Measurements from ENCODE around the gene TSHZ2. TPM values are rescaled to one million over a fixed set of nuclear protein-coding genes. Genes with fewer than 3 reads are reported as not detected.

Gene TSHZ2, protein sequence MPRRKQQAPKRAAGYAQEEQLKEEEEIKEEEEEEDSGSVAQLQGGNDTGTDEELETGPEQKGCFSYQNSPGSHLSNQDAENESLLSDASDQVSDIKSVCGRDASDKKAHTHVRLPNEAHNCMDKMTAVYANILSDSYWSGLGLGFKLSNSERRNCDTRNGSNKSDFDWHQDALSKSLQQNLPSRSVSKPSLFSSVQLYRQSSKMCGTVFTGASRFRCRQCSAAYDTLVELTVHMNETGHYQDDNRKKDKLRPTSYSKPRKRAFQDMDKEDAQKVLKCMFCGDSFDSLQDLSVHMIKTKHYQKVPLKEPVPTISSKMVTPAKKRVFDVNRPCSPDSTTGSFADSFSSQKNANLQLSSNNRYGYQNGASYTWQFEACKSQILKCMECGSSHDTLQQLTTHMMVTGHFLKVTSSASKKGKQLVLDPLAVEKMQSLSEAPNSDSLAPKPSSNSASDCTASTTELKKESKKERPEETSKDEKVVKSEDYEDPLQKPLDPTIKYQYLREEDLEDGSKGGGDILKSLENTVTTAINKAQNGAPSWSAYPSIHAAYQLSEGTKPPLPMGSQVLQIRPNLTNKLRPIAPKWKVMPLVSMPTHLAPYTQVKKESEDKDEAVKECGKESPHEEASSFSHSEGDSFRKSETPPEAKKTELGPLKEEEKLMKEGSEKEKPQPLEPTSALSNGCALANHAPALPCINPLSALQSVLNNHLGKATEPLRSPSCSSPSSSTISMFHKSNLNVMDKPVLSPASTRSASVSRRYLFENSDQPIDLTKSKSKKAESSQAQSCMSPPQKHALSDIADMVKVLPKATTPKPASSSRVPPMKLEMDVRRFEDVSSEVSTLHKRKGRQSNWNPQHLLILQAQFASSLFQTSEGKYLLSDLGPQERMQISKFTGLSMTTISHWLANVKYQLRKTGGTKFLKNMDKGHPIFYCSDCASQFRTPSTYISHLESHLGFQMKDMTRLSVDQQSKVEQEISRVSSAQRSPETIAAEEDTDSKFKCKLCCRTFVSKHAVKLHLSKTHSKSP (N-terminal part only)
- 1.5 and 1.9 TPM in 2 replicates for total RNA-seq

DNA sequence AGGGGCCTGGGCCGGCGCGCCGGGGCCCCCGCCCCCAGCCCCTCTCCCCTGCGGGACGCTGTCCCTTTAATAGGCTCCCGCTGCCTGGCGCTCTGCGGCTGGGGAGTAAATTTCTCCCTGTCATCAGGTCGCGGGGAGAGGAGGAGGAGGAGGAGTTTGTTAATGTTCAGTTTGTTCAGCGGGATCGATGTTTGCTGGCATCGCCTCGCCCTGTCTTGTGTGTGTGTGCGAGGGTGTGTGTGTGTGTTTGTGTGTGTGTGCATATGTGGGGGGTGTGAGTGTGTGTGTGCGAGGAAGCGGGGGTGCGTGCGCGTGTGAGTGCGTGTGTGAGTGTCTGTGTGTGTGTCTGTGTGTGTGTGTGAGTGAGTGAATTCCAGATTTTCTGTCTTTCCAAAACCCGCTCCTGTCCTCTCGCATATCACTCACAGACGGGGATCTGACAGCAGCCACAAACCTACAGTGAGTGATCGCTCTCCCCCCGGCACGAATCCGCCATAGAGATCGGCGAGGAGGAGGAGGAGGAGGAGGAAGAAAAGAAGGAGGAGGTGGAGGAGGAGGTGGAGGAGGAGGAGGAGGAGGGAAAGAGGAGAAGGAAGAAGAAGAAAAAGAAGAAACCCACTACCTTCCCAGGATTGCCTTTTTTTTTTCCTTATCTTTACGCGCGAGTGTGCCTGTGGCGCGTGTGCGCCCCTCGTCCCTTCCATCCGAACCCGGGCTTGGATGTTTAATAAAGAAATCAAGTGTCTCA is at the start of gene TSHZ2:
TSHZ2 (plus strand) TSS at position 169 of the 748 bp plus-strand sequence. CDS start 936 bp downstream, outside the sequence.
- peak; percentile 33 for DNase-seq

DNA sequence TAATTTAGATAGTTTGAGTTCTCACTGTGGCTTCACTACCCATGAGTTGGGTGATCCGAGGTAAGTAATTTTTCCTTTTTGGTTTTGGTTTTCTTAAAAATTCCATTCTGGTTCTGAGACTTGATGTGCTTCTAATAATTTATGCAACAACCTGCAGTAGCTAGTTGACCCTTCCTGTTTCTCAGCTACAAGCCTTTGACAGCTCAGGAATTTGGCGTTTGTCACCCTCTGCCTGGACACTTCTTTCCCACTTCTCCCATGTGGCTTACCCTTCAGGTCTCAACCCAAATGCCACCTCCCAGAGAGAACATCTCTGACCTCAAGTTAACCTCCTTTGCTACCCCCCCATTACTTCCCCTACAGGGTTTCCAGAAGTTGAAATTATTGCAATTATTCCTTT is 49.7 kb upstream of the TSHZ2 start:
- no peak for DNase-seq

DNA sequence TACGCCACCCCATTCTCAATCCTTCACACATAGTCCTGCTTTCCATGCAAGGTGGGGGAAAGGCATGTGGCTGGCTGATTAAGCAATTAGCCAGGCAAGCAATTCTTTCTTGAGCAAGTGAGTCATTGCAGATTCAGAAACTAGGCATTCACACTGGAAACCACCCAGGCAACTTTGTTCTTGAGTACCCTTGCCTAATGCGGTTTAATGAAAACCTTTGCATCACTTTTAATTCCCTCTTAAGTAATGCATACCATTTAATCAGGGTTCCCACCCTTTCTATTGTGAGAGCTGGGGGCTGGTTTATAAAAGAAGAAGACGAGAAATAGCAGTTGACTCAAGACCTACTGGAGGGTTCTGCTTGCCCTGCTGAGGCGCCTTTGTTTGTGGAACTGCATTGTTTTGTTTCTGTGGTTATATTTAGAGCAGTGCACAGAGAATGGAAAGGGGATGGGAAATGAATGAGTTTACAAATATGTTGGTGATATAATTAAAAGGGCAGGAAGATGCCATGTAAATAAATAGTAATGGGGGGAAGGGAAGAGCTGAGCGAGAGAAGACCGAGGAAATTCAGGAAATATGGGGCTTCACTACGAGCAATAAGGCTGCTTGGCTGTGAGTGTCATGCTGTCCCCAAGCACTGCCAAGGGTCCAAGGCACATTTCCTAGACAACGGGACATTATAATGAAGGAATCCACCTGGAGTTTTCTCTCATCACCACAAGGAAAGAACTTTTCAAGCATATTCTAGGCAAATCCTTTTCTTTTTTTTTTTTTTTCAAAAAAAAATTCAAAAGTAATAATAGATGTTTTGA is 48.8 kb upstream of the TSHZ2 start:
- DNase-seq, result no peak

DNA sequence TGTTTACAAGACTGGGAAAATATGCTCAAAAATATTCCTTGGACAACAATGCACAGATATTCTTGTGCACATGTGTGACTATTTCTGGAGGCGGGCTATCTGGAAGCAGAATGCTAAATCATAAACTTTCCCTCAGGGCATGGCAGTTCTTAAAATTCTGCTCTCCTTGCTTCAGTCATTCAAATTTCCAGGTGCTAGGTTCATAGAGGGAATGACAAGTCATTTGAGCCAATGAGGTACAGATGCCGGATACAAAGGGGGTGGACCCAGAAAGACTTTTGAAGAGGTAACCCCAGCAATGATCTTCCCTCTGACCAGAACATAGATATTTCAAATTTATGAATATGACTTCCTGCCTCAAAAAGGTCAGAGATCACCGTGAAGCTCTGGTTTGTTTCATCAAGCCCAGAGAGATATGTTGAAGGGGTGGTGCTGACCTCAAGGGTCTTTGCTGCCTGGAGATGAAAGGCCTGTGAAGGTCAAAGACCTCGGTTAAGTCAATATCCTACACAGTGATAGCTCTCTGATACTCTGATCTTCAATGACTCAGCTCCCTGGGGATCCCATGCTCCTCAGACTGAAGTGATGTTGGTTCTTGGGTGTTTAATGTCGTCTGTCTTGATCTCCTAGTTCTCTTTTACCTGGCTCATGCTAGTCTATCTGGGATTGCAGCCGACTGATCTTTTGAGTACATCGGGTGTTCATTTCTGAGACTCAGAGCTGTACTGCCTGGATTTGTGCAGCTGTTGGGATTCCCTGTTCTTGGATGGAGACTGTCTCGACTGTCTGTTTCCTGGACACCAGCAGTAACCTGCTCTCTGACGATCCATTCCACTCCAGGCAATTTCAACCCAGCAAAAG is 47.5 kb upstream of the TSHZ2 start:
- DNase-seq, result no peak

DNA sequence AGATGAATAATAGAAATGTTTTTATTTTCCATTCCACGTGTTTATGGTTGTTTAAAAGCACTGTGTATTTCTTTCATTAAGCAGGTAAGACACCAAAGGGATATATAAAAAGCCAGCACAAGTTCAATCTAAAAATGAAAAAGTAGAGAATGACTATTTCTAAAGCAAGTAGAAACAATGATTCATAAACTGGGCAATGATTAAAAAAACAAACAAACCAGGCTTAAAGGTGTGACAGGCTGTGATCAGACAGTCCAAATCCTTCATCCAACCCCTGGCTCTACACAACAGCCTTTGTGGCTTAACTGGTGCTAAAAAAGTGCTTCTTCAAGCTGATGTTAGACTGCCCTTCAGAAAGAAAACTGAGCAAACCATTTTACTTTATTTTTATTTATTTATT is 45.7 kb upstream of the TSHZ2 start:
- no peak for DNase-seq

DNA sequence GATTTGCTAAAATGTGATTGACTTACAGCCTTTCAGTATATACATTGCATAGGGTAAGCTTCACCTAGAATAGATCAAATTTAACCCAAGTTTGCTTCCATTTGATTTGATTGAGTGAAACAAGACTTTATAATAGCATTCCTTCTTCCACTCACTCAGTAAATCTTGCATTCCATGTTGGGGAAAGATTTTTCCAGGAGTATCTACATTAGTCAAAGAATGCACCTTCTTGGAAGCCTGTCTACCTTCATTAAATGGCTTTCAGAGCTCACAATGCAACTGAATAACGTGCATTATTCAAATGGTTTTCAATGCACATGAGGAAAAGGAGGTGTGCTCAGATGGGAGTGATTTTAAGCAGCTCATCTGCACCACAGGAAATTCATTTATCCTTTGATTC is 38.3 kb upstream of the TSHZ2 start:
- no peak for DNase-seq

DNA sequence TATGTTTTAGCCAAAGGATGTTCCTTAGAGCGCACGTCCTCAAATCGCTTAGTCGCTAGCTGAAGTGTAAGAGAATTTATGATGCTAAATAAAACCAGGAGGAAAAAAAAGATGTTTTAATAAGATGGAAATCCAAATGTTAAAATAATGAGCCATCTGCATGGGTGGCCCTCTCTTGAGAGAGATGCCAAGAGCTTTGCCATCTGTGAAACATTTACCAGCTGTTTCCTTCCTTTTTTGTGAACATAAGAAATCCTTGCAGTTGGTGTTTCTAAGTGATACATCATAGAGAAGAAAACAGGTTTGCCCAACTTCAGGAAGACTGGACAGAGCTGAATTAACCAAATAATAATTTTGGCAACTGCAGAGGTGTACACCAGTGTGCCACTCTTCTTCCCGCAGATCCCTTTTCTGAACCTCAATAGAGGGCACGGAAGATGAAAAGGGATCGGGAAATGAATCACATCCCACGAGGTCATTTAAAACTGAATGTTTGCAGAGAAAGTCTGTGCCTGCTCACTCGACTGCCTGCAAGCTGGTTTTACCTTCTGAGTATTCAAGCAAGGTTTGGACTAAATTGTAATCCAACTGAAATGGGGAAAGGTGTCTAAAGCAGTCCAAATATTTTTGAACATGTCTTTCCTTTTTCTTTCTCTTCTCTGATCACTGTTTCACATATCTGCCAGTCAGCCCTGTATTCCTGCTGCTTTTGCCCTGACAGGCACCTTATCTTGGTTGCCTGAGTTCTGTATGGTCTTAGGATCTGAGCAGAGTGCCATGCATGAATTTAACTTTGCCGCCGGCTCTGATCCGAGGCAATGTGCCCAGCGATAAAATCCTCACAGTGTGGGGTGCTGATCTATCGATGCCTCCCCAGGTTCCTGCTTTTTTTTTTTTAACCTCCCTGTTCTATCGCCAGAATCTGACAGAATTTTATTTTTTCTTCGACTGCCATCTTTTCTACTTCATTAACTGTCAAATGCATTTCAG is 35.5 kb upstream of the TSHZ2 start:
- DNase-seq, result no peak

DNA sequence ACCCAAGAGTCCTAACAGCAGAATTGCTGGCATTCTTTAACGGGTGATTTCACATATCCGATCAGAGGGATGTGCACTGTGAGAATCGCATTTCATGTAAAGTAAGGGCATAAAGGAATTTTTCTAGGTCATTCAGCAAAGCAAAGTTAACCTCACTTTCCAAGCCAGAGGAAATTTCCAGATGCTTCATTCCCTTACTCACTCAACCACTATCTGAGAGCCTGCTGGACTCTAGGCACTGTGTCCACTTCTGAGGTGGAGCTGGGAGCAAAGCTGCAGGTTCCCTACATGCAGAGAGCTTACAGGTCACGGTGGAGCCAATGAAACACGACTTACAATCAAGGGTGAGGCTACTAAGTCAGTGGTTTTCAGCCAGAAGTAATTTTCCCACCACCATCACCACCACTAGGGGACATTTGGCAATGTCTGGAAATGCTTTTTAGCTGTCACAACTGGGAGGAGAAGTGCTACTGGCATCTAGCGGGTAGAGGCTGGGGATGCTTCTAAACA is 34.5 kb upstream of the TSHZ2 start:
- DNase-seq, result no peak

DNA sequence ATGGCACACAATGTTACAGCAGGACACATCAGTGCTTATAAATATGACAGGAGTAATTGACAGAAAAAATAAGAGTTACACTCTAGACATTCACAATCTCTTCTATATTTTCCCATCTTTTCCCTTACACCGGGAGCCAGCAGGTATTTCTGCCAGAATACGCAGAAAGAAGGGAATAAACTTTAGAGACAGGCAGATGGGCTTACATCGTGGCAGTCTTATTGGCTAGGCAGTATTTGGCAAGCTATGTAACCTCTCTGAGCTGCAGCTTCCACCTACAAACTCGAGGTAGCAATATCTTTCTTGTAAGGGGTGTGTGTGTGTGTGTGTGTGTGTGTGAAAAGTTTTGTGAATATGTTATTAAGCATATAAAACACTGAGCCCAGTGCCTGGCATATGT is 33.0 kb upstream of the TSHZ2 start:
- DNase-seq, result no peak

DNA sequence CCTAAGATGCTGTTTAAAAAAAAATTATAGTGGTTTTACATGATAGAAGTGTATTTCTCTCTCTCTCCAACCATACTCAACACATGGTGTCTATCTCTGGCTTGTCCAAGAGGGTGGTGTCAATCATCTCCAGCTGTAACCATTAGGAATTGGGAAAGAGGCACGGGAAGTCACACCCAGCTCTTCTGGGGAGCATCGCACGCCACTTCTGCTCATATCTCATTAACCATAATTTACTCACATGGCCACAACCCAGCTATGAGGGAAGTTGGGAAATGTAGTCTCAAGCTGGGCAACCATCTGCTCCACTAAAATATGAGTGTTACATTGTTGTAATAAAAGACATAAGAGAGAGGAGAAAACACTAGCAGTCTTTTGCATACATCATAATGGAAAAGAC is 30.4 kb upstream of the TSHZ2 start:
- DNase-seq, result no peak

DNA sequence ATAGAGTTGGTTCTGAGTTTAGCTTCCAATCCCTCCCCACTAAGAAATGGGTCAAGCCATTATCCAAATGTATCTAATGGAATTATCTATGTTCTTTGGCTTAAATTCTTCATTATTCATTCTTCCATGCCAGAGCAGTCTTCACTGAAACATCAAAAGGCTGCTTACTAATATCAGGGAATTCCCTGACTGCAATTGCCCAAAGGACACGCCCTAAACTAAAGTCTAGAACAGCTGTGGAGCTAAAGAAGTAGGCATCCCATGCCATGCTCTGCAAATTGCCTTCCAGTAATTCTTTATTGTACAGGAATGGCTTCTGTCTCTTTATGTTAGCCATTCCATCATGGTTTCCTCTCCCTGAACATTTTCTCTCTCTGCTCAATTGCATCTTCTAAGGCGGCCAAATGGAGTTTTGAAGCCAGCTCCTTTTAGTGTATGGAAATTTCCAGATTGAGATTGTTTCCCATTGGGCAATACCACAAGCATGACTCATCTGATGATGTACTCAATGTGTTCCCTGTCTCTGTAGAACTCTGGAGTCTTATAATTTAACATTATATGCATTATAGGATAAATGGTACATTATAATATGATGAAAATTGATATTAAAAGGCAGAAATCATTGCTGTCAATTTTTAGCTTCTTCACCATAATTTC is 28.8 kb upstream of the TSHZ2 start:
- DNase-seq, result no peak

DNA sequence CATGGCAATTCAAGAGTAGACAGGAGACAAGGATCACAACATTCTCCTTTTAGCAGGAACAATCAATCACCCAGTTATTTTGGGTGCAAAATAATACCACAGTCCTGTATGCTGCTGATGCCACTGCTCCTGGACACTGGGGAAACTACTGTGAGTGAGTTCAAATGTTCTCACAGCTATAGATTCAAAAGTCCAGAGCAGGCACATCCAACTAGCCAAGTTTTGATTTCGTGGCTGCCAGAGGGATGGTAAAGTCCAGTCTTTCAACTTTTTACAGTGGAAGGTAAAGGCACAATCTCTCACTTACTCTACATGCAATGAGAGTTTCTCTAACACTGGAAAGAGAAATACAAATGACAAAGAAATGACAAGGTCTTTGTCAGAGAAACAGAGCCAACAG is 26.9 kb upstream of the TSHZ2 start:
- DNase-seq, result no peak

DNA sequence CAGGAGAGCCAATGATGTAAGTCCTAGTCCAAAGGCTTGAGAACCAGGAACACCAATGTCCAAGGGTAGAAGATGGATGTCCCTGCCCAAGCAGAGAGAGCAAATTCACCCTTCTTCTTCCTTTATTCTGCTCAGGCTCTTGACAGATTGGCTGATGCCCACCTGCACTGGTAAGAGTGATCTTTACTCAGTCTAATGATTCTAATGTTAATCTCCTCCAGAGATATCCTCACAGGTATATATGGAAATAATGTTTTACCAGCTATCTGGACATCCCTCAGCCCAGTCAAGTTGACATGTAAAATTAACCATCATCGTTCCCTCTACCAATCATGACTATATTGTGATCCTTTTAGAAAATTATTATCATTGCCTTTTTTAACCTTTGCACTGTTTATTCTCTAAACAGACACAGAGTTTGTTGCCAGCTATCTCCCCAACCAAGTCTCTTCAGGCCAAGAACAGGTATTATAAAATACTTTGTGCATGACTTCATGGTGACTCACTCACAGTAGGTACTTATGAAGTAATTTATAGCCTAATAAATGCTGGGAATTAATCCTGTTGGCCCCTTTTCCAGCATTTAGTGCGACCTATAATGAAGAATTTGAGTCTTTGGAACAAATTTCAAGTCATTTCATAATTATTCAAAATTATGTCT is 26.2 kb upstream of the TSHZ2 start:
- DNase-seq, result no peak

DNA sequence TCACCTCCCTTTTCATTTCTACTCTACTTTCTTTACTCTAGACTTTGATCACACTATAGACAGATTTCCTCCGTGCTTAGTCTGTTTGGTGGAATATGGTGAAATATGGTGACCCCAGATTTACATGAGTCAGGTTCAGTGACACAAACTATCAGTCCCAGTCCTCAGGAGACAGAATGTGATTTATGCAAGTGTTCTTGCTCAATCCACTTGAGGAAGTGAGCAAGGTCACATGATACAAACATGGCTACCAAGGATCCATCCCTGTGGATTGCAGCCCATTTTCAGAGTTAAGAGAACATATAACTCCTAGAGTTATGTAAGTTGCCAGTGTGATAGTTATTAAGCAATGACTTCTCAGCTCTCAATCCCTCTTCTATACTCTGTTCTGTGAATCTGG is 23.7 kb upstream of the TSHZ2 start:
- no peak for DNase-seq

DNA sequence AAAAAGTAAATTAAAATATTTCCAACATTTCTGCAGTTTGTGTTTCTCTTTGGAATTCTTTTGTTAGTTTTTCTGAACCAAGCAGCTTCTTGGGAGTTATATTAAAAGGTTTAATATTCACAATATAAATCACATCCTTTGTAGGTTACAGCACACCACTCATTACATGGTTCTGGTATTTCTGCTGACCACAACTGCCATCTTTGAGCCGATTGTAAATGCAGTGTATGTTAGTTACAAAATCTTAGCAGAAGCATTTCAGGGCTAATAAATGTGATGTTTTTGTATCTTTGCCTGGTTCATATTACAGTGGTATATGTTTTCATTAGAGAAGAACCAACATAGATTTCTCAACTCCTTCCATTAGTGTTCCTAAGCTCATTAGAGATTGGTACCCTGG is 19.1 kb upstream of the TSHZ2 start:
- DNase-seq, result no peak

DNA sequence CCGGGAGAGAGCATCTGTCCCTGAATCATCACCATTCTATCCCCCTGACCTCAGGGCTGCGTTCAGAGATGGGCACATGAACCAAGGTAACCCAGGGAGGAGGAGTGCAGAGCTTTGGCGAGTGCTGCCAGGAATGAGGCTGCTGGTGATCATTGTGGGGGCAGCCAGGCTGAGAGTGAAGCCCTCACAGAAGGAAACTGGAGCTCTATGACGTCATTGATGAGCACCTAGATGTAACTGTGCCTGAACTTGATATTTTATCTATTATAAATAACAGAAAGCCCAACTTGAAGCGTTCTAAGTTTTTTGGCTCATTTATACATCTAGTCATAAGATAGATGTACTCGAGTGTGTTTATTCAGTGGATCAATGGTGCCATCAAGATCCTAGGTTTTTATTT is 17.3 kb upstream of the TSHZ2 start:
- no peak for DNase-seq

DNA sequence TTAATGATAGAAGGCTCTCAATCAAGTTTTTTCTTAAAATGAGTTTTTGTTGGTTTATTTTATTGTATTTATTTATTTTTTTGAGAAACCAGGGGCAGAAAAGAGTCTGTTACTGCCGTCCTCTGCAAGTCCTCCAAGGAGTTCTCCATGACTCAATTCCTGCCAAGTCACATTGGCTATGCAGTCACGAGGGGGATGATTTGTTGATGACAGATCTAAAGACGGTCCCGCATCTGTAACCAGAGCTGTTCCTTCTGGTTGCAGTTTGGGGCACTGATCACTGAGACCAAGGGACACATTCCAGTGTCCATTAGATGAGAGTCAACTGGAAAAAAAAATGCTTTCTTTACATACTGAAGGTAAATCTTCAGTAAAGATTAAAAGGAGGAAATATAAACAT is 13.9 kb upstream of the TSHZ2 start:
- no peak for DNase-seq

DNA sequence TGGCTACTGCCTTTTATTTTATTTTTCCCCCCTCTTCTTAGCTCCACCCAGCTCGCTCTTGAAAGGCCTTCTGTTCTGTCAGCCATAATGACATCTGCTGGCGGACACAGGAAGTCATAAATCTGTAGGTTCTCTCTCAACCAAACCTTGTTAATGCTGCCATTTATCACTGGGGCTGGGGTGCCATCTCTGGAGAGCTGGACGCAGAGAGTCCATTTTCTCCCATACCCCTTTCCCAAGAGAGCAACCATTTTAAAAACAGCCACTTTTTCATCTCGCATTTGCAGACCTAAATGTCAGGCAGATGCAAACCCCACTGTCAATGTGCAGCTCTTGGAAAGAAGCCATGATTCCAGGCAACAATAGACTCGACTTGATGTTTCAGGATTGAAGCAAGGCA is 13.0 kb upstream of the TSHZ2 start:
- peak; percentile 10 for DNase-seq

All from dermis blood vessel endothelial cell (primary cell).